Measurements from ENCODE around the gene RIMBP2.

RIMBP2 gene

GRCh38 chr12:130435331-130435730 lies 280.8 kb downstream of the RIMBP2 start:
- no peak for DNase-seq

GRCh38 chr12:130434560-130434959 lies 281.5 kb downstream of the RIMBP2 start:
- no peak for DNase-seq

- no peak for DNase-seq
Measured at GRCh38 chr12:130433834-130434233, 282.3 kb downstream of the RIMBP2 start.

GRCh38 chr12:130433411-130433810 lies 282.7 kb downstream of the RIMBP2 start:
- no peak for DNase-seq

GRCh38 chr12:130431176-130431575 lies 284.9 kb downstream of the RIMBP2 start:
- DNase-seq = no peak

GRCh38 chr12:130429656-130430505 lies 286.2 kb downstream of the RIMBP2 start:
- DNase-seq = no peak

- no peak for DNase-seq
Measured at GRCh38 chr12:130428116-130428515, 288.0 kb downstream of the RIMBP2 start.

GRCh38 chr12:130427381-130427887 lies 288.7 kb downstream of the RIMBP2 start:
- DNase-seq = no peak

GRCh38 chr12:130425698-130426245 lies 290.3 kb downstream of the RIMBP2 start:
- no peak for DNase-seq

GRCh38 chr12:130424858-130425697 lies 291.0 kb downstream of the RIMBP2 start:
- DNase-seq = no peak

GRCh38 chr12:130423991-130424857 lies 291.9 kb downstream of the RIMBP2 start:
- no peak for DNase-seq

- DNase-seq = no peak
Measured at GRCh38 chr12:130423136-130423535, 293.0 kb downstream of the RIMBP2 start.

GRCh38 chr12:130422676-130423075 lies 293.4 kb downstream of the RIMBP2 start:
- no peak for DNase-seq

- no peak for DNase-seq
Measured at GRCh38 chr12:130421896-130422295, 294.2 kb downstream of the RIMBP2 start.

- no peak for DNase-seq
Measured at GRCh38 chr12:130420071-130420470, 296.0 kb downstream of the RIMBP2 start.

GRCh38 chr12:130419116-130419515 lies 297.0 kb downstream of the RIMBP2 start:
- no peak for DNase-seq

- DNase-seq = no peak
Measured at GRCh38 chr12:130418251-130418650, 297.8 kb downstream of the RIMBP2 start.

- no peak for DNase-seq
Measured at GRCh38 chr12:130414381-130414780, 301.7 kb downstream of the RIMBP2 start.

- no peak for DNase-seq
Measured at GRCh38 chr12:130413909-130414308, 302.2 kb downstream of the RIMBP2 start.

- no peak for DNase-seq
Measured at GRCh38 chr12:130412384-130412783, 303.7 kb downstream of the RIMBP2 start.

GRCh38 chr12:130405332-130405731 lies 310.8 kb downstream of the RIMBP2 start:
- no peak for DNase-seq

GRCh38 chr12:130401703-130402102 lies 314.4 kb downstream of the RIMBP2 start:
- no peak for DNase-seq
